Lower leg skin (tissue), 3 donors: ENCODE results near the gene PRR33.

Source experiments
- POLR2A ChIP-seq, 2 donors: fragments of 450-650 bp; IDR thresholded peaks; one replicate each; pipeline ENCODE4 v1.6.1; 2016 to 2017; ENCODE audit warnings: antibody characterized with exemption in 2 of 2, mild to moderate bottlenecking in 1 of 2, moderate library complexity in 1 of 2
- TF ChIP-seq, protein P1 (sequence below), 3 donors: fragments of 450-650 bp; IDR thresholded peaks; one replicate each; pipeline ENCODE4 v1.5.1; 2016; ENCODE audit warnings: antibody characterized with exemption in 3 of 3, mild to moderate bottlenecking in 3 of 3, moderate library complexity in 2 of 3

GRCh38 chr11:1858154-1858553 is 33.5 kb downstream of the PRR33 start:
- TF ChIP-seq, protein P1, sequence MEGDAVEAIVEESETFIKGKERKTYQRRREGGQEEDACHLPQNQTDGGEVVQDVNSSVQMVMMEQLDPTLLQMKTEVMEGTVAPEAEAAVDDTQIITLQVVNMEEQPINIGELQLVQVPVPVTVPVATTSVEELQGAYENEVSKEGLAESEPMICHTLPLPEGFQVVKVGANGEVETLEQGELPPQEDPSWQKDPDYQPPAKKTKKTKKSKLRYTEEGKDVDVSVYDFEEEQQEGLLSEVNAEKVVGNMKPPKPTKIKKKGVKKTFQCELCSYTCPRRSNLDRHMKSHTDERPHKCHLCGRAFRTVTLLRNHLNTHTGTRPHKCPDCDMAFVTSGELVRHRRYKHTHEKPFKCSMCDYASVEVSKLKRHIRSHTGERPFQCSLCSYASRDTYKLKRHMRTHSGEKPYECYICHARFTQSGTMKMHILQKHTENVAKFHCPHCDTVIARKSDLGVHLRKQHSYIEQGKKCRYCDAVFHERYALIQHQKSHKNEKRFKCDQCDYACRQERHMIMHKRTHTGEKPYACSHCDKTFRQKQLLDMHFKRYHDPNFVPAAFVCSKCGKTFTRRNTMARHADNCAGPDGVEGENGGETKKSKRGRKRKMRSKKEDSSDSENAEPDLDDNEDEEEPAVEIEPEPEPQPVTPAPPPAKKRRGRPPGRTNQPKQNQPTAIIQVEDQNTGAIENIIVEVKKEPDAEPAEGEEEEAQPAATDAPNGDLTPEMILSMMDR (IDR thresholded peaks at IDR 0.05), result no peak
- TF ChIP-seq POLR2A (IDR thresholded peaks at IDR 0.05), result no peak
